ENCODE results near the gene UGT3A2.

- TF ChIP-seq MAZ (IDR thresholded peaks at IDR 0.05; ENCODE audit: borderline replicate concordance, low read depth, low read length), result no peak
- no peak for TF ChIP-seq CTCF (conservative IDR thresholded peaks at IDR 0.05; ENCODE audit: low read depth, low read length)
- no peak for TF ChIP-seq RFX5 (IDR thresholded peaks at IDR 0.05; ENCODE audit: low read depth, low read length)
- TF ChIP-seq MXI1 (IDR thresholded peaks at IDR 0.05; ENCODE audit: borderline replicate concordance, low read depth, low read length), result no peak
These were observed 78.9 kb downstream of the UGT3A2 start for GRCh38 chr5:35987776-35988175.
